Aorta (tissue), 5 donors: Measurements from ENCODE around the gene CRACR2A. TPM values are rescaled to one million over a fixed set of nuclear protein-coding genes. Genes with fewer than 3 reads are reported as not detected.

Experiments
- ATAC-seq: fragments of 200-7000 bp; cut with Tn5 transposase; one replicate; pipeline ENCODE4 v1.9.1; 2022; ENCODE audit warnings: moderate library complexity; ENCODE audit not compliant: low FRiP score
- DNase-seq, 2 donors: peaks; one replicate each; pipeline ENCODE4 v3.0.0-alpha.2; 2020
- H3K27ac ChIP-seq, 2 donors: one replicate each; pipeline ENCODE4 v1.5.1; 2013; ENCODE audit warnings: low read length in 2 of 2, mild to moderate bottlenecking in 2 of 2, moderate library complexity in 2 of 2, control low read depth in 1 of 2, inconsistent platforms in 1 of 2, low read depth in 1 of 2
- H3K27me3 ChIP-seq, 2 donors: one replicate each; pipeline ENCODE4 v1.6.1; 2013; ENCODE audit warnings: control low read depth in 1 of 2, low read length in 1 of 2, mild to moderate bottlenecking in 1 of 2, moderate library complexity in 1 of 2; ENCODE audit not compliant: insufficient read depth in 2 of 2, control insufficient read depth in 1 of 2
- H3K36me3 ChIP-seq, 2 donors: one replicate each; pipeline ENCODE4 v1.6.1; 2013; ENCODE audit warnings: control low read depth in 1 of 2, low read length in 1 of 2, mild to moderate bottlenecking in 1 of 2; ENCODE audit not compliant: insufficient read depth in 2 of 2, control insufficient read depth in 1 of 2
- H3K4me1 ChIP-seq, 2 donors: one replicate each; pipeline ENCODE4 v1.6.1; 2013; ENCODE audit warnings: low read length in 2 of 2, control low read depth in 1 of 2, mild to moderate bottlenecking in 1 of 2, moderate library complexity in 1 of 2; ENCODE audit not compliant: insufficient read depth in 2 of 2, control insufficient read depth in 1 of 2
- H3K4me3 ChIP-seq, 2 donors: one replicate each; pipeline ENCODE4 v1.5.1; 2013; ENCODE audit warnings: low read length in 2 of 2, control low read depth in 1 of 2, mild to moderate bottlenecking in 1 of 2
- H3K9me3 ChIP-seq: one replicate; pipeline ENCODE4 v1.6.1; 2013; ENCODE audit warnings: mild to moderate bottlenecking, low read length; ENCODE audit not compliant: control insufficient read depth
- WGBS, 2 donors: extraction: QIAGEN DNeasy Blood & Tissue Kit; methylation state at CpG; one replicate each; pipeline ENCODE4 v1.1.7; 2013; 5-methylcytosine and 5-hydroxymethylcytosine counted together
- intact Hi-C, 2 donors: fragments of 100-400 bp; cut with DNase I; formaldehyde crosslinking; loops; one replicate each; pipeline versions ENCODE4 v1.14.2 to v1.15.0; 2022
- polyA plus RNA-seq, 2 donors: library from polyadenylated mRNA; stranded (reverse); fragments of 200-250 nt; gene quantifications; one replicate each; pipeline ENCODE4 v1.2.3, GENCODE V29; 2013
- total RNA-seq, 2 donors: library from RNA; stranded (reverse); fragmentation: NEBNext Ultra II Directional; extraction: Animal tissue kit (Norgen Biotek cat#: 25700); gene quantifications; one replicate each; pipeline ENCODE4 v1.2.1, GENCODE V29; 2021
- donor health status: healthy with polysubstance abuse.
- donor health status: Bipolar disorder and iron deficiency.
- donor health status: DM: no; HTN: no; CAD: no.
- donor health status: DM: no; HTN: no; CAD: no.
- donor health status: DM: yes; HTN: yes; CAD: no.

Gene CRACR2A
- total and polyA plus RNA-seq, 4 donors, result 0.49 to 6.9 (median 4.2) TPM

- Histone ChIP-seq H3K9me3 (no peaks in the 10 kb centered on the region), H3K4me1 (no peaks in the 10 kb centered on the region), H3K27ac (no peak overlapping the region), H3K36me3 (no peaks in the 10 kb centered on the region), H3K27me3 (no peaks in the 10 kb centered on the region), H3K4me3 (no peak overlapping the region)
- 54% methylated on average over 3 of the region's 3 CpGs for WGBS, 2 donors
- no peak for ATAC-seq
- intact Hi-C loops, result no loop called here
- DNase-seq, result no peak
Measured at GRCh38 chr12:3641428-3642018, 111.4 kb downstream of the CRACR2A start.

GRCh38 chr12:3636328-3636727 lies 116.6 kb downstream of the CRACR2A start:
- Histone ChIP-seq H3K4me3 (no peak overlapping the region), H3K27me3 (no peaks in the 10 kb centered on the region), H3K9me3 (no peaks in the 10 kb centered on the region), H3K36me3 (no peaks in the 10 kb centered on the region), H3K4me1 (no peaks in the 10 kb centered on the region), H3K27ac (no peak overlapping the region)
- WGBS, 2 donors, result 81 to 84% methylated on average over 5 of the region's 5 CpGs
- intact Hi-C loops, result no loop called here
- DNase-seq (no peak), ATAC-seq (no peak)

- no peak overlapping the region for H3K27ac ChIP-seq
- no peaks in the 10 kb centered on the region for H3K27me3 ChIP-seq
- 67 to 76% methylated on average over 6 of the region's 6 CpGs for WGBS, 2 donors
- H3K4me1 ChIP-seq, result no peaks in the 10 kb centered on the region
- no peaks in the 10 kb centered on the region for H3K36me3 ChIP-seq
- no peaks in the 10 kb centered on the region for H3K9me3 ChIP-seq
- intact Hi-C loops, result no loop called here
- ATAC-seq, result no peak
- no peak overlapping the region for H3K4me3 ChIP-seq
- DNase-seq, result no peak
Measured at GRCh38 chr12:3634348-3634747, 118.6 kb downstream of the CRACR2A start.

GRCh38 chr12:3633396-3633795 lies 119.5 kb downstream of the CRACR2A start:
- ATAC-seq (no peak), DNase-seq (no peak)
- Histone ChIP-seq H3K36me3 (no peaks in the 10 kb centered on the region), H3K27ac (no peak overlapping the region), H3K9me3 (no peaks in the 10 kb centered on the region), H3K27me3 (no peaks in the 10 kb centered on the region), H3K4me3 (no peak overlapping the region), H3K4me1 (no peaks in the 10 kb centered on the region)
- intact Hi-C loops, result no loop called here
- WGBS, 2 donors, result 95 to 99% methylated on average over 9 of the region's 9 CpGs

- Histone ChIP-seq H3K4me3 (no peak overlapping the region), H3K4me1 (no peaks in the 10 kb centered on the region), H3K9me3 (no peaks in the 10 kb centered on the region), H3K36me3 (no peaks in the 10 kb centered on the region), H3K27ac (no peak overlapping the region), H3K27me3 (no peaks in the 10 kb centered on the region)
- DNase-seq, result no peak
- ATAC-seq, result no peak
- 97 to 100% methylated on average over 2 of the region's 2 CpGs for WGBS, 2 donors
- intact Hi-C loops, result no loop called here
Measured at GRCh38 chr12:3632754-3633153, 120.2 kb downstream of the CRACR2A start.

- H3K4me1 ChIP-seq, result no peaks in the 10 kb centered on the region
- no peak overlapping the region for H3K4me3 ChIP-seq
- DNase-seq (no peak), ATAC-seq (no peak)
- H3K36me3 ChIP-seq, result no peaks in the 10 kb centered on the region
- H3K27me3 ChIP-seq, result no peaks in the 10 kb centered on the region
- H3K9me3 ChIP-seq, result no peaks in the 10 kb centered on the region
- no peak overlapping the region for H3K27ac ChIP-seq
- intact Hi-C loops, result no loop called here
- 93 to 100% methylated on average over 1 of the region's 1 CpG for WGBS, 2 donors
Measured at GRCh38 chr12:3632256-3632655, 120.7 kb downstream of the CRACR2A start.

GRCh38 chr12:3631759-3632158 lies 121.2 kb downstream of the CRACR2A start:
- DNase-seq (no peak), ATAC-seq (no peak)
- no peaks in the 10 kb centered on the region for H3K27me3 ChIP-seq
- intact Hi-C loops, result no loop called here
- H3K4me3 ChIP-seq, result no peak overlapping the region
- no peaks in the 10 kb centered on the region for H3K4me1 ChIP-seq
- H3K27ac ChIP-seq, result no peak overlapping the region
- no peaks in the 10 kb centered on the region for H3K36me3 ChIP-seq
- WGBS, 2 donors, result 82 to 86% methylated on average over 2 of the region's 2 CpGs
- no peaks in the 10 kb centered on the region for H3K9me3 ChIP-seq

- intact Hi-C loops, result no loop called here
- DNase-seq (no peak), ATAC-seq (no peak)
- WGBS, 2 donors, result 84 to 85% methylated on average over 7 of the region's 7 CpGs
- no peak overlapping the region for H3K27ac ChIP-seq
- H3K4me1 ChIP-seq, result no peaks in the 10 kb centered on the region
- no peak overlapping the region for H3K4me3 ChIP-seq
- H3K27me3 ChIP-seq, result no peaks in the 10 kb centered on the region
- H3K36me3 ChIP-seq, result no peaks in the 10 kb centered on the region
- H3K9me3 ChIP-seq, result no peaks in the 10 kb centered on the region
Measured at GRCh38 chr12:3631272-3631637, 121.7 kb downstream of the CRACR2A start.

- WGBS, 2 donors, result 89 to 91% methylated on average over 8 of the region's 8 CpGs
- no peak overlapping the region for H3K4me3 ChIP-seq
- no peaks in the 10 kb centered on the region for H3K4me1 ChIP-seq
- no peaks in the 10 kb centered on the region for H3K36me3 ChIP-seq
- intact Hi-C loops, result no loop called here
- no peaks in the 10 kb centered on the region for H3K27me3 ChIP-seq
- DNase-seq (no peak), ATAC-seq (no peak)
- no peaks in the 10 kb centered on the region for H3K9me3 ChIP-seq
- no peak overlapping the region for H3K27ac ChIP-seq
Measured at GRCh38 chr12:3630621-3631271, 122.2 kb downstream of the CRACR2A start.
